Neural progenitor cell (in vitro differentiated cells): Measurements from ENCODE around the gene CYTH1. TPM values are rescaled to one million over a fixed set of nuclear protein-coding genes. Genes with fewer than 3 reads are reported as not detected.

Source experiments
- DNase-seq: peaks from one replicate; pipeline ENCODE4 v3.0.0-alpha.2; 2016; ENCODE audit warnings: low spot score
- H2AFZ ChIP-seq: fragments of 200-600 bp; sonication (generic); replicated peaks from 2 replicates; pipeline ENCODE4 v1.6.1; 2016; ENCODE audit warnings: antibody characterized with exemption
- H3F3A ChIP-seq: fragments of 200-600 bp; sonication (generic); 2 replicates; pipeline ENCODE4 v1.6.1; 2016; ENCODE audit warnings: antibody characterized with exemption, low read depth
- H3K27ac ChIP-seq: fragments of 200-600 bp; sonication (generic); 2 replicates; pipeline ENCODE4 v1.5.1; 2016; ENCODE audit warnings: mild to moderate bottlenecking
- H3K27me3 ChIP-seq: fragments of 200-600 bp; sonication (generic); 2 replicates; pipeline ENCODE4 v1.6.1; 2016; ENCODE audit warnings: mild to moderate bottlenecking, moderate library complexity
- H3K36me3 ChIP-seq: fragments of 200-600 bp; sonication (generic); 2 replicates; pipeline ENCODE4 v1.5.1; 2016
- H3K4me1 ChIP-seq: fragments of 200-600 bp; sonication (generic); 2 replicates; pipeline ENCODE4 v1.6.1; 2016; ENCODE audit warnings: mixed run types
- H3K4me2 ChIP-seq: fragments of 200-600 bp; sonication (generic); 2 replicates; pipeline ENCODE4 v1.6.1; 2016
- H3K4me3 ChIP-seq: fragments of 200-600 bp; sonication (generic); 2 replicates; pipeline ENCODE4 v1.5.1; 2016
- H3K79me2 ChIP-seq: fragments of 200-600 bp; sonication (generic); 2 replicates; pipeline ENCODE4 v1.6.1; 2016; ENCODE audit warnings: low read depth
- H3K9ac ChIP-seq: fragments of 200-600 bp; sonication (generic); 2 replicates; pipeline ENCODE4 v1.6.1; 2016
- H3K9me3 ChIP-seq: fragments of 200-600 bp; sonication (generic); 2 replicates; pipeline ENCODE4 v1.5.1; 2016; ENCODE audit warnings: low read depth
- H4K20me1 ChIP-seq: fragments of 200-600 bp; sonication (generic); 2 replicates; pipeline ENCODE4 v1.6.1; 2016; ENCODE audit warnings: low read depth
- H3K27ac Mint-ChIP-seq: 3 replicates; pipeline ENCODE4 v1.8.0; 2021; ENCODE audit warnings: mixed read lengths
- H3K27me3 Mint-ChIP-seq: 2 replicates; pipeline ENCODE4 v1.8.0; 2022; ENCODE audit warnings: low read depth, mild to moderate bottlenecking, inconsistent platforms, moderate library complexity, mixed read lengths; ENCODE audit not compliant: insufficient read depth
- H3K36me3 Mint-ChIP-seq: 3 replicates; pipeline ENCODE4 v1.8.0; 2021; ENCODE audit warnings: mixed read lengths
- H3K4me1 Mint-ChIP-seq: 3 replicates; pipeline ENCODE4 v1.8.0; 2021; ENCODE audit warnings: mixed read lengths
- H3K4me3 Mint-ChIP-seq: 3 replicates; pipeline ENCODE4 v1.8.0; 2021; ENCODE audit warnings: mild to moderate bottlenecking, moderate library complexity, mixed read lengths
- H3K9me3 Mint-ChIP-seq: 3 replicates; pipeline ENCODE4 v1.8.0; 2020; ENCODE audit warnings: mixed read lengths
- EZH2 ChIP-seq: fragments of 200-600 bp; sonication (generic); IDR thresholded peaks from 2 replicates; pipeline ENCODE4 v1.6.1; 2017; ENCODE audit warnings: antibody characterized with exemption, mild to moderate bottlenecking, moderate library complexity
- EZH2phosphoT487 ChIP-seq: fragments of 200-600 bp; sonication (generic); IDR thresholded peaks from 2 replicates; pipeline ENCODE4 v1.6.1; 2017; ENCODE audit warnings: antibody characterized with exemption
- total RNA-seq: library from RNA; depleted of rRNA; stranded (reverse); fragments of >200 nt; gene quantifications from 2 replicates; pipeline ENCODE4 v1.2.3, GENCODE V29; 2015; ENCODE audit warnings: low replicate concordance
- TF ChIP-seq, protein P1 (sequence below): fragments of 200-600 bp; sonication (generic); IDR thresholded peaks from 2 replicates; pipeline ENCODE4 v1.5.1; 2017; ENCODE audit warnings: antibody characterized with exemption, mild to moderate bottlenecking

Gene CYTH1
- total RNA-seq, 1 donor from 2014 or later: 14.8 TPM

DNA sequence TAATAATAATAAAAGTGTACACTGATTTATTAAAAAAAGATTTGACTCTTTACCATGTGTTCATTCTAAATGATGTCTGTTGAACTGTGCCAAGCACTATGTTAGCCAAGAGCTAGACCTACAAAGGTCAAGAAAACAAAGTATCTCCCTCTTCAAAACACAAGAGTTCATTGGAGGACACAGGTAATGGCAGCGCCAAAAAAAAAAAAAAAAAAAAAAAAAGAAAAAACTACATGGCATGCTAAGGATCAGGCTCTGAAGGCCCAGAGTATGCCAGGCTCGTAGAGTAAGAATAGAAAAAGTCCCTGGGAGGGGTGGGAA, 35.2 kb downstream of the CYTH1 start:
- no peaks in the 10 kb centered on the region for H4K20me1 ChIP-seq
- no peaks in the 10 kb centered on the region for H3K9me3 ChIP-seq
- no peaks in the 10 kb centered on the region for H3K79me2 ChIP-seq
- H3K27me3 ChIP-seq: no peaks in the 10 kb centered on the region
- H3F3A ChIP-seq: no peaks in the 10 kb centered on the region
- H3K4me1 ChIP-seq: no peaks in the 10 kb centered on the region
- H3K36me3 ChIP-seq: no peaks in the 10 kb centered on the region
- H3K4me1 Mint-ChIP-seq: peaks cover 2% of the 10 kb centered on the region
- no peak overlapping the region for H2AFZ ChIP-seq
- no peak for DNase-seq
- H3K4me2 ChIP-seq: no peak overlapping the region
- H3K9ac ChIP-seq: no peak overlapping the region
- no peaks in the 10 kb centered on the region for H3K27me3 Mint-ChIP-seq
- H3K9me3 Mint-ChIP-seq: no peaks in the 10 kb centered on the region
- no peaks in the 10 kb centered on the region for H3K36me3 Mint-ChIP-seq
- H3K27ac ChIP-seq: no peak overlapping the region
- no peak overlapping the region for H3K27ac Mint-ChIP-seq
- H3K4me3 Mint-ChIP-seq: no peak overlapping the region
- TF ChIP-seq, protein P1, sequence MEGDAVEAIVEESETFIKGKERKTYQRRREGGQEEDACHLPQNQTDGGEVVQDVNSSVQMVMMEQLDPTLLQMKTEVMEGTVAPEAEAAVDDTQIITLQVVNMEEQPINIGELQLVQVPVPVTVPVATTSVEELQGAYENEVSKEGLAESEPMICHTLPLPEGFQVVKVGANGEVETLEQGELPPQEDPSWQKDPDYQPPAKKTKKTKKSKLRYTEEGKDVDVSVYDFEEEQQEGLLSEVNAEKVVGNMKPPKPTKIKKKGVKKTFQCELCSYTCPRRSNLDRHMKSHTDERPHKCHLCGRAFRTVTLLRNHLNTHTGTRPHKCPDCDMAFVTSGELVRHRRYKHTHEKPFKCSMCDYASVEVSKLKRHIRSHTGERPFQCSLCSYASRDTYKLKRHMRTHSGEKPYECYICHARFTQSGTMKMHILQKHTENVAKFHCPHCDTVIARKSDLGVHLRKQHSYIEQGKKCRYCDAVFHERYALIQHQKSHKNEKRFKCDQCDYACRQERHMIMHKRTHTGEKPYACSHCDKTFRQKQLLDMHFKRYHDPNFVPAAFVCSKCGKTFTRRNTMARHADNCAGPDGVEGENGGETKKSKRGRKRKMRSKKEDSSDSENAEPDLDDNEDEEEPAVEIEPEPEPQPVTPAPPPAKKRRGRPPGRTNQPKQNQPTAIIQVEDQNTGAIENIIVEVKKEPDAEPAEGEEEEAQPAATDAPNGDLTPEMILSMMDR: no peak
- no peak for TF ChIP-seq EZH2phosphoT487
- no peak for TF ChIP-seq EZH2
- no peak overlapping the region for H3K4me3 ChIP-seq

DNA sequence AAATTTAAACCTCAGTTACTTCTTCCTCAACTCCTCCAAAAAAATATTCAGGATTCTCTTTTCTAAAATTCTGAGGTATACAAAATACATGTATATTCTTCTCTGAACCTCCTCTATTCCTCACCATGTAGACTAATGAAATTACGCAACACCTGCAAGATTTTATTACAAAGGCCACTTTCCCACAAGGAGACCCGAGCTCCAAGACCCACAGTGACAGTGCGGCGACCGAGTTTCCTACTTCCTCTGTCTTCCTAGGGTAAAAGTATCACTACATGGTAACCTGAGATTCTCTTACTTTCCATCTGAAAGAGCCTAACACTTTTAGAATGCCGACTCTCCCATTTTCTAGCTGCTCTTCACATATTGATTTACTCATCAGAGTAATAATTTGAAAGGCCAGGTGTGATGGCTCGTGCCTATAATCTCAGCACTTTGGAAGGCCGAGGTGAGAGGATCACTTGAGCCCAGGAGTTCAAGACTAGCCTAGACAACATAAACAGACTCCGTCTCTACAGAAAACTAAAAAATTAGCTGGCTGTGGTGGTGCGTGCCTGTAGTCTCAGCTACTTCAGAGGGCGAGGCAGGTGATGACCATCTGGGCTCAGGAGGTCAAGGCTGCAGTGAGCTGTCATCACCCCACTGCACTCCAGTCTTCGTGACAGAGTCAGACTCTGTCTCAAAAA, 35.7 kb downstream of the CYTH1 start:
- Histone ChIP-seq H2AFZ (no peak overlapping the region), H3K4me3 (no peak overlapping the region), H4K20me1 (no peaks in the 10 kb centered on the region), H3K9me3 (no peaks in the 10 kb centered on the region), H3K27ac (no peak overlapping the region), H3F3A (no peaks in the 10 kb centered on the region), H3K27me3 (no peaks in the 10 kb centered on the region), H3K79me2 (no peaks in the 10 kb centered on the region), H3K36me3 (no peaks in the 10 kb centered on the region), H3K9ac (no peak overlapping the region), H3K4me2 (no peak overlapping the region), H3K4me1 (no peaks in the 10 kb centered on the region)
- Mint-ChIP-seq H3K36me3 (no peaks in the 10 kb centered on the region), H3K27me3 (no peaks in the 10 kb centered on the region), H3K27ac (no peak overlapping the region), H3K4me3 (no peak overlapping the region), H3K9me3 (no peaks in the 10 kb centered on the region), H3K4me1 (peaks cover 2% of the 10 kb centered on the region)
- TF ChIP-seq, protein P1: no peak
- TF ChIP-seq EZH2phosphoT487 (no peak), EZH2 (no peak)
- DNase-seq: no peak

GRCh38 chr17:78745407-78746088, 36.5 kb downstream of the CYTH1 start:
- H2AFZ ChIP-seq: no peak overlapping the region
- no peaks in the 10 kb centered on the region for H4K20me1 ChIP-seq
- H3K79me2 ChIP-seq: no peaks in the 10 kb centered on the region
- H3K36me3 ChIP-seq: no peaks in the 10 kb centered on the region
- H3K9me3 ChIP-seq: no peaks in the 10 kb centered on the region
- H3K9me3 Mint-ChIP-seq: no peaks in the 10 kb centered on the region
- peak; percentile 56 for DNase-seq
- H3K4me1 ChIP-seq: no peaks in the 10 kb centered on the region
- H3K27me3 Mint-ChIP-seq: no peaks in the 10 kb centered on the region
- H3F3A ChIP-seq: no peaks in the 10 kb centered on the region
- H3K4me3 Mint-ChIP-seq: no peak overlapping the region
- no peak overlapping the region for H3K27ac ChIP-seq
- no peak overlapping the region for H3K9ac ChIP-seq
- H3K4me3 ChIP-seq: no peak overlapping the region
- TF ChIP-seq, protein P1: peak; percentile 73
- no peak for TF ChIP-seq EZH2
- no peak overlapping the region for H3K27ac Mint-ChIP-seq
- no peaks in the 10 kb centered on the region for H3K27me3 ChIP-seq
- no peak overlapping the region for H3K4me2 ChIP-seq
- peaks cover 2% of the 10 kb centered on the region for H3K4me1 Mint-ChIP-seq
- H3K36me3 Mint-ChIP-seq: no peaks in the 10 kb centered on the region
